Hematopoietic multipotent progenitor cell treated with erythropoietin and hydrocortisone succinate and interleukin-3 and kit ligand, for 6 days (in vitro differentiated cells): ENCODE data around the gene CAGE1.
"Not testable (repeated sequence)": the region's sequence is repeated elsewhere in the genome, so short reads cannot be mapped to it uniquely, and the experiment has no call there.

ENCODE experiments used
- DNase-seq: peaks from one replicate; pipeline ENCODE4 v3.0.0-alpha.2; 2015

The CAGE1 gene

GRCh38 chr6:7335519-7335918 lies 54.0 kb downstream of the CAGE1 start:
- DNase-seq: no peak

- DNase-seq: no peak
Measured at GRCh38 chr6:7334685-7335084, 54.9 kb downstream of the CAGE1 start.

- DNase-seq: no peak
Measured at GRCh38 chr6:7332090-7332745, 57.3 kb downstream of the CAGE1 start.

- DNase-seq: no peak
Measured at GRCh38 chr6:7331452-7331851, 58.1 kb downstream of the CAGE1 start.

- DNase-seq: no peak
Measured at GRCh38 chr6:7328243-7328642, 61.3 kb downstream of the CAGE1 start.

GRCh38 chr6:7325750-7326149 lies 63.8 kb downstream of the CAGE1 start:
- no peak for DNase-seq

- DNase-seq: peak; percentile 40
Measured at GRCh38 chr6:7324520-7324919, 65.0 kb downstream of the CAGE1 start.

GRCh38 chr6:7323074-7323473 lies 66.5 kb downstream of the CAGE1 start:
- DNase-seq: no peak

GRCh38 chr6:7321866-7322265 lies 67.7 kb downstream of the CAGE1 start:
- DNase-seq: not testable (repeated sequence)

- not testable (repeated sequence) for DNase-seq
Measured at GRCh38 chr6:7319406-7319805, 70.1 kb downstream of the CAGE1 start.

- no peak for DNase-seq
Measured at GRCh38 chr6:7317538-7317937, 72.0 kb downstream of the CAGE1 start.

- no peak for DNase-seq
Measured at GRCh38 chr6:7316658-7317533, 72.6 kb downstream of the CAGE1 start.

- no peak for DNase-seq
Measured at GRCh38 chr6:7315948-7316365, 73.6 kb downstream of the CAGE1 start.

GRCh38 chr6:7315087-7315947 lies 74.2 kb downstream of the CAGE1 start:
- DNase-seq: not testable (repeated sequence)

- no peak for DNase-seq
Measured at GRCh38 chr6:7314414-7314813, 75.1 kb downstream of the CAGE1 start.

GRCh38 chr6:7313505-7314165 lies 75.9 kb downstream of the CAGE1 start:
- DNase-seq: no peak

GRCh38 chr6:7312616-7313504 lies 76.7 kb downstream of the CAGE1 start, which contains the start of gene SSR1:
SSR1 (minus strand) TSS chr6:7313199; CDS start chr6:7313120, 79 bp downstream.
- DNase-seq: peak; percentile 99

GRCh38 chr6:7311917-7312615 lies 77.5 kb downstream of the CAGE1 start:
- DNase-seq: peak; percentile 68

GRCh38 chr6:7311176-7311575 lies 78.4 kb downstream of the CAGE1 start:
- DNase-seq: no peak

- no peak for DNase-seq
Measured at GRCh38 chr6:7309050-7309449, 80.5 kb downstream of the CAGE1 start.

- DNase-seq: no peak
Measured at GRCh38 chr6:7307533-7307932, 82.0 kb downstream of the CAGE1 start.
